ENCODE results near the gene THTPA. TPM values are rescaled to one million over a fixed set of nuclear protein-coding genes. Genes with fewer than 3 reads are reported as not detected.

THTPA gene
- total RNA-seq, 4 donors from 2014 or later = 23.3 to 48.5 (median 37.6) TPM

DNA sequence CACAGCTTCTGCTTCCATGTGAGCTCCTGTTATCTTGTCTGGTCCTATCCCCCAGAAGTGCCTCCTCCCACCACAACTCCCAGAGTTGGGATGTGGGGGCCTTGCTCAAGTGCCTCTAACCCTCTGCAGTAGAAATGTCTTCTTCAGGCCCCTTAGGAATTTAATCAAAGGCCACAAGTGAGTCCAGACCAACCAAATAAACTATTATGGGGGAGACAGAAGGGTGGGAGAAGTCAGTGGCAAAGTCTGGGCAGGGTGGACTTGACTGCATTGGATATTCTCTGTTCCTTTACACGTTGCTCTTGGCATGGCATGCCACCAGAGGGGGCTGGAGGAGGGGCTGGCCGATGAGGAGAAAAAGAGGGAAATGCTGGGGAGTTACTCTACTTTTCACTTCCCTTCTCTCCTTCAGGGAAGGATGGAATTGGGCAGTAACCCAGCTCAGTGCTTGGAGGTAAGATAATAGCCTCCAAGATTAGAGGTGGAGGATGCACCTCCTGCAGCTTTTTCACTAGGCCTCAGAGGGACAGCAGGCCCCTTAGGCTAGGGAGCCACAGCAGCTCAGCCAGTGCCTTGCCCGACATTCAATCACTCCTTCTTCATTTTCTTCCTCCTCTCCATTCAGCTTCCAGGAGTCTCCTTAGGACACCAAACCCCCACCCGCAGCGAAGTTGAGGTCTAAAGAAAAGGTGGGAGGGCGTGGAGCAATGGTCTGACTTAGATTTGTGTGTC, 12.7 kb downstream of the THTPA start:
- no peak for TF ChIP-seq POLR2A (IDR thresholded peaks at IDR 0.05)
- peak in 1 of 6 experiments; percentile 15 for TF ChIP-seq CTCF (IDR thresholded peaks at IDR 0.05)

DNA sequence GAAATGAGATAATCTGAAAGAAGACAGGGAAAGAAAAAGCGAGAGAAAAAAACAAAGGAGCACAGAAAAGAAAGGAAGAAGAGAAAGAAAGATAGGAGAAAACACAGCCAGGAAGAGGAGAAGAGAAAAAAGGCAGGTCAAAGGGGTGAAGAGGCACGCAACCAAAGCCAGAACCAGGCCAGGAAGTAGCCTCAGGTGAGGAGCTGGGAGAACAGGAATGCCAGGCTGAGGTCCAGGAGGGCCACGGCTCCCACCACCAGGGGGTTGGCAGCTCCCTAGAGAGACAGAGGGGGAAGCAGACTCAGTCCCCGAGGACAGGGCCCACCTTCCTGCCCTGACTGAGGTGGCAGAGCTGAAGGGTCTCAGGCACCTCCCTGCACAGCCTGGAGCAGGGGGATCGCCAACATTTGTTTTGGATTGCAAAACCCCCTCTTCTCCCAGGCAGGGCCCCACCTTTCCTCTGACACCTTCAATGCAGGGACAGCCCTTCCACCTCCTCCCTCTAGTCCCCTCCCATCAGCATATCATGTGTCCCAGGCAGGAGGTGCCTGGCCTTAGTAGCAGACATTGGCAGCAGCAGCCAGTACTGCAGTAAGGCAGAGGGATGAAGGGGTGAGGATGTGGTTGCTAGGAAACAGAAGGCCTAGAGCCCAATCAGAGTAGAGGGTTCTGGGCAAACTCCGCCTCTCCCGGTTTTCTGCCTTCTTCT, 13.5 kb downstream of the THTPA start:
- Histone ChIP-seq H3K27me3 (no peaks in the 10 kb centered on the region), H3K36me3 (peaks cover 0 to 16% (median 0%) of the 10 kb centered on the region in 3 donors), H3K4me3 (no peak overlapping the region), H3K4me1 (peaks cover 0 to 11% (median 6%) of the 10 kb centered on the region in 4 donors), H3K9me3 (no peaks in the 10 kb centered on the region), H3K27ac (no peak overlapping the region)
- DNase-seq = peak in 1 of 3 donors; percentile 32
- TF ChIP-seq CTCF (IDR thresholded peaks at IDR 0.05) (no peak), POLR2A (IDR thresholded peaks at IDR 0.05) (no peak)

More for the DNA sequence above, 12.7 kb downstream of the THTPA start:
- peaks cover 0 to 11% (median 6%) of the 10 kb centered on the region in 4 donors for H3K4me1 ChIP-seq
- DNase-seq = peak in 2 of 3 donors; percentile 40 to 60
- H3K36me3 ChIP-seq = peaks cover 0 to 23% (median 0%) of the 10 kb centered on the region in 3 donors
- no peaks in the 10 kb centered on the region for H3K27me3 ChIP-seq
- no peak overlapping the region for H3K4me3 ChIP-seq
- H3K27ac ChIP-seq = no peak overlapping the region
- H3K9me3 ChIP-seq = no peaks in the 10 kb centered on the region

- no peak for TF ChIP-seq POLR2A (IDR thresholded peaks at IDR 0.05)
- TF ChIP-seq CTCF (IDR thresholded peaks at IDR 0.05) = no peak
- H3K27ac ChIP-seq = no peak overlapping the region
- no peak overlapping the region for H3K4me3 ChIP-seq
- H3K27me3 ChIP-seq = peaks cover 0 to 5% of the 10 kb centered on the region in 2 donors
- H3K9me3 ChIP-seq = no peaks in the 10 kb centered on the region
- H3K36me3 ChIP-seq = peaks cover 0 to 3% (median 0%) of the 10 kb centered on the region in 3 donors
- no peak for DNase-seq
- peaks cover under 1 to 11% (median 6%) of the 10 kb centered on the region in 4 donors for H3K4me1 ChIP-seq
Measured at GRCh38 chr14:23570806-23571483, 14.9 kb downstream of the THTPA start.

GRCh38 chr14:23571701-23572523, 15.8 kb downstream of the THTPA start:
- Histone ChIP-seq H3K36me3 (no peaks in the 10 kb centered on the region), H3K27ac (no peak overlapping the region), H3K4me1 (peaks cover 2 to 16% (median 7%) of the 10 kb centered on the region in 4 donors), H3K4me3 (no peak overlapping the region), H3K27me3 (peaks cover 0 to 14% of the 10 kb centered on the region in 2 donors), H3K9me3 (no peaks in the 10 kb centered on the region)
- no peak for DNase-seq
- no peak for TF ChIP-seq POLR2A (IDR thresholded peaks at IDR 0.05)
- TF ChIP-seq CTCF (IDR thresholded peaks at IDR 0.05) = no peak

DNA sequence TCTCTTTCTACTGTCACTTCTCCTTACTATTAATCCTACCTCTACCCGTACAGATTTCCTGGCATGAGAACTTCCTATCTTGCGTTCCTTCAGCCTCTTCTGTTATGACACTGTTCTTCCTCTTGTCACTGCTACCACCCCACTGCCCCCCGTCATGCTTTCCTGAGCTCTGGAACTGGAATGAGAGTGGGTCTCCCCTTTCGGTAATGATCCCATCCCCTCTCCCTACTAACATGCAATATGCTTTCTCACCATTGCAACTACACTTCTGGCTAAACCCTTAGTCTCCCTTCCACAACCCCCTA, 16.4 kb downstream of the THTPA start:
- no peak for DNase-seq
- H3K36me3 ChIP-seq = no peaks in the 10 kb centered on the region

More for the DNA sequence above, 16.4 kb downstream of the THTPA start:
- Histone ChIP-seq H3K4me3 (no peak overlapping the region), H3K9me3 (no peaks in the 10 kb centered on the region), H3K27ac (no peak overlapping the region), H3K4me1 (peaks cover 3 to 20% (median 12%) of the 10 kb centered on the region in 4 donors), H3K27me3 (peaks cover 0 to 20% of the 10 kb centered on the region in 2 donors)
- TF ChIP-seq POLR2A (IDR thresholded peaks at IDR 0.05) (no peak), CTCF (IDR thresholded peaks at IDR 0.05) (no peak)
